SK-N-MC (cell line): ENCODE measurements around the gene GNAI3.

Experiments used
- DNase-seq: peaks from one replicate; pipeline ENCODE4 v3.0.0-alpha.2; 2011; ENCODE audit warnings: low read depth, low spot score
- H3K27ac ChIP-seq: fragments of 200-600 bp; sonication (generic); 2 replicates; pipeline ENCODE4 v1.5.1; 2016; ENCODE audit warnings: mixed run types
- H3K36me3 ChIP-seq: fragments of 200-600 bp; sonication (generic); 2 replicates; pipeline ENCODE4 v1.6.1; 2017; ENCODE audit warnings: antibody characterized with exemption, low read length, mixed read lengths; ENCODE audit not compliant: insufficient read depth
- H3K4me3 ChIP-seq: fragments of 200-600 bp; sonication (generic); 2 replicates; pipeline ENCODE4 v1.5.1; 2016
- H3K9ac ChIP-seq: fragments of 200-600 bp; sonication (generic); 2 replicates; pipeline ENCODE4 v1.8.0; 2017; ENCODE audit warnings: mixed run types, mixed read lengths; ENCODE audit not compliant: insufficient read length
- H3K9me3 ChIP-seq: fragments of 200-600 bp; sonication (generic); 2 replicates; pipeline ENCODE4 v1.6.1; 2017; ENCODE audit warnings: low read depth, mild to moderate bottlenecking, antibody characterized with exemption, low read length, moderate library complexity, mixed read lengths
- EZH2 ChIP-seq: fragments of 200-600 bp; sonication (generic); IDR thresholded peaks from one replicate; pipeline ENCODE4 v1.6.1; 2017; ENCODE audit warnings: antibody characterized with exemption
- FOXP2 ChIP-seq: optimal IDR thresholded peaks from 2 replicates; pipeline ENCODE3; 2011; ENCODE audit warnings: mild to moderate bottlenecking, moderate library complexity; ENCODE audit not compliant: insufficient read depth; ENCODE audit errors: extremely low read length, control extremely low read depth
- POLR2AphosphoS5 ChIP-seq: IDR thresholded peaks from 2 replicates; pipeline ENCODE4 v1.6.1; 2012; ENCODE audit warnings: mild to moderate bottlenecking, low read depth, low read length, borderline replicate concordance

GNAI3 gene

DNA sequence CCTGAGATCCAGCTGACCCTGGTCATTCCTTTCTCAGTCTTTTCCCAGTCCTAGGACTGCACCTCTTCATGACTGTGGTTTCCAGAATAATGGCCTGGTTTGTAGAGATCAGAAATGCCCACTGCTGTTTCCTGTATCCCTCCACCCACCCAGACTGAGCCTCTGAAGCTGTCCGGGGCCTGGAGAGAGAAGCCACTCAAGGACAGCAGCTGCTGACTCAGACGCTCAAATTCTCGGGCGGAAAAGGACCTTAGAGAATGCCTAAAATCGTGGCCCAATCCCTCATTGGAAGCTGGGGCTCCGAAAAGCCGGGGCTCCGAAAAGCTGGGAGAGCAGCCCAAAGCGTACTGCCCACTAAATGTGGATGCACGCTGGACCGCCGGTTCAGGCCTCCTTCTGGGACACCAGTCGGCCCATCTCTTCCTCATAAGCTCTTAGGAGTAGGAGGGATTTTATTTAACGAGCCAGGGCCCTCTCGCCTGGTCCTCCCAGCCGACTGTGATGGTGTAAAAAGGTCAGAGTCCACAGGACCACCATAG lies 16.5 kb upstream of the GNAI3 start:
- TF ChIP-seq EZH2 (no peak), POLR2AphosphoS5 (no peak), FOXP2 (no peak)
- no peak overlapping the region for H3K4me3 ChIP-seq

DNA sequence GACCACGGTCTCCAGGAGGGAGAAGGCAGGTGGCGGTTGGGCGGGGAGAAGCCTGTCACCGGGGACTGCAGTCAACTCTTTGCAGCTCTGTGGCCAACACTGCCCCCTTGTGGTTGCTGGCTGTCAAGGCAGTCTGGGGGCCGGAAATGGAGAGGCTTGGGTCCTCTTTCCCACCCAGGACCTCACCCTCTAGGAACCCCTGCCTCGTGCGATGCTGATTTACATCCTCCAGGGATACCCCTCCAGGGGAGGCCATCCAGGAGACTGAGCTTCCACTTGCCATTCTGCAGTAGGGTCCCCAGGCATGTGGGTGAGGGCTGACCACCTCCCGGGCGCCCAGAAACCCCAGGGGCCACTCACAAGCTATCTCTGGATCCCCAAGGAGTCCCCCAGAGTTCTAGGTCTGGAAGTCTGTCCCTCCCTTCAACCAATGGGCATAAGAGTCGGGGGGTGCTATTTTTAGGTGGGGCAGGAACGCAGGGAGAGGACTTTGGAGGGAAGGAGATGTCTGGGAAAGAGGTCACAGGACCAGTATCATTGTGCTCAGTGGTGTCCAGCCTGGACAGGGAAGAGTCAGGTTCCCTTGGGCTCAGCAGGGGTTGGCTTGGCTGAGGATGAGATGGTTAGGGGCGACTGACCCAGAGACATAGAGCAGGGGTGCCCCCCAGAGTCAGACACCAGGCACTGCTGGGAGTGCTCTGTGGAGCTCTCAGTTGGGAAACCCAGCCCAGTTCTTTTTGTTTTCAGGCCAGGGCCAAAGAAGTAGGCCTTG lies 15.9 kb upstream of the GNAI3 start:
- H3K9ac ChIP-seq: no peak overlapping the region
- no peak overlapping the region for H3K27ac ChIP-seq
- TF ChIP-seq POLR2AphosphoS5 (no peak), FOXP2 (peak; percentile 42)
- DNase-seq: peak; percentile 24
- no peaks in the 10 kb centered on the region for H3K36me3 ChIP-seq
- no peaks in the 10 kb centered on the region for H3K9me3 ChIP-seq
- H3K4me3 ChIP-seq: peak overlapping the region; percentile 53

More for the DNA sequence above, 16.5 kb upstream of the GNAI3 start:
- no peaks in the 10 kb centered on the region for H3K36me3 ChIP-seq
- no peaks in the 10 kb centered on the region for H3K9me3 ChIP-seq
- H3K9ac ChIP-seq: no peak overlapping the region
- H3K27ac ChIP-seq: no peak overlapping the region
- no peak for DNase-seq

DNA sequence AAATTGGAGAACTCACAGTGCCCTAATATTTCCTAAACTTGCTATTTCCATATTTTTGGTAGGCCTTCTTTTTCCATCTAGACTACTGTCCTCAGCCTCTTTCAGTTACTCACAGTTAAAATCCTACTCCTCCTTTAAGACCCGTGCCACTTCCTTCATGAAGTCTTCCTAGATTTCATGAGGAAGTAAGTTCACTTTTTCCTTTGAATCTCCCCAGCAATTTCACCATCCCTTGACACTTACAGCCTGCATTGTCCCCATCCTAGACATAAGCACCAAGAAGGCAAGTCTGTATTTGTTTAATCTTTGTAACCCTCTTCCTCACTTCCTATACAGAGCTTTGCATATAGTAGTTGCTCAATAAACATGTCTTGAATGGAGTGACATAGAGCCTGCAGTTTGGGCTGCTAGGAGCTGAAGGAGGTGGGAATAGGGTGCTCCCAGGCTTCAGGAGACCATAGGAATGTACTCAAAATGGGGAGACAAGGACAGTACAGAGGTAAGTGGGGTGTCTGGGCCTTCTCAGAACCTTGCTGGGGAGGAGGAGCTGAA lies 14.0 kb upstream of the GNAI3 start:
- no peak for DNase-seq
- H3K27ac ChIP-seq: no peak overlapping the region
- no peak overlapping the region for H3K4me3 ChIP-seq
- TF ChIP-seq EZH2 (no peak), POLR2AphosphoS5 (no peak), FOXP2 (no peak)
- no peaks in the 10 kb centered on the region for H3K36me3 ChIP-seq
- no peaks in the 10 kb centered on the region for H3K9me3 ChIP-seq
- H3K9ac ChIP-seq: no peak overlapping the region

DNA sequence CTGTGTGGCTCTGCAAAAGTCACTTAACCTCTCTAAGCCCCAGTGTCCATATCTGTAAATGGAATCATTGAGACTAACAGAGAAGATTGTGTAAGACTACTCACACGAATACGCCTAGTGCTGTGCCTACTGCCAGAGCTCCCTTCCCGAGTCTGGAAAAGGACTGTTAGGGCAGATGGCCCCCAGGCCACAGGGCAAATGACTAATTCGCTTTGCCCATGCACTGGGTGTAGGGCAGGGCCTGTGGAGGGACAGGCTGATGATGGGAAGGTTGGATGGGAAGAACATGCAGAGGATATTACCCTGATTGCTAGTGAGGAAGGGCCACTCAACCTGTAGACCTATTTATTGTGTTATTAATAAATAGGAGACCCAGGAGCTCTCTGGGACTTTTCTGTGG lies 12.9 kb upstream of the GNAI3 start:
- Histone ChIP-seq H3K9me3 (no peaks in the 10 kb centered on the region), H3K9ac (no peak overlapping the region), H3K27ac (no peak overlapping the region), H3K36me3 (no peaks in the 10 kb centered on the region), H3K4me3 (no peak overlapping the region)
- no peak for DNase-seq
- TF ChIP-seq FOXP2 (no peak), EZH2 (no peak), POLR2AphosphoS5 (no peak)

DNA sequence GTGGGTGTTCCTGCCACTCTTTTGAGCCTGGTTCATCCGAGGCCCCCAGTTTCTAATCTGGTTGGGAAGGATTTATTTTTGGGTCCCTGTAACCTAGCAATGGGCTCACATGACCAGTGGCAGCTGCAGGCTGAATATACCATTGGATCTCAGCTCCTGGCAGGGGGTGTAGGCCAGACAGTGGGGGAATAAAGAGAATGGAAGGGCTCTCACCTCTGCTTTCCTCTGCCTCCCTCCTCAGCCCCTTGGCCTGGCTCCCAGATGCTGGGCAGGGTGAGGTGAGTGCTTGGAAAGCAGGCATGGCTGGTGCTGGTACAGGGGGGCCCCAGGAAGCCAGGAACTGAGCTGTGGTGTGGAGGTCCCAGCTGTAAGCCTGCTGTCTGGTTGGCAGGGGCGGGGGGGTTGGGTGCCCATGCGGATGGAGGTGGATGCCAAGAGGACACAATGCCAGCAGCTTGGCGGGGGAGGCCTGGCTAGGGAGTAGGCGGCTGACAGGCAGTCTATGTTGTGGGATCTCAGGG lies 12.4 kb upstream of the GNAI3 start:
- DNase-seq: no peak
- no peaks in the 10 kb centered on the region for H3K36me3 ChIP-seq
- no peaks in the 10 kb centered on the region for H3K9me3 ChIP-seq
- H3K4me3 ChIP-seq: no peak overlapping the region
- no peak overlapping the region for H3K9ac ChIP-seq
- no peak overlapping the region for H3K27ac ChIP-seq
- TF ChIP-seq FOXP2 (no peak), POLR2AphosphoS5 (no peak), EZH2 (no peak)

DNA sequence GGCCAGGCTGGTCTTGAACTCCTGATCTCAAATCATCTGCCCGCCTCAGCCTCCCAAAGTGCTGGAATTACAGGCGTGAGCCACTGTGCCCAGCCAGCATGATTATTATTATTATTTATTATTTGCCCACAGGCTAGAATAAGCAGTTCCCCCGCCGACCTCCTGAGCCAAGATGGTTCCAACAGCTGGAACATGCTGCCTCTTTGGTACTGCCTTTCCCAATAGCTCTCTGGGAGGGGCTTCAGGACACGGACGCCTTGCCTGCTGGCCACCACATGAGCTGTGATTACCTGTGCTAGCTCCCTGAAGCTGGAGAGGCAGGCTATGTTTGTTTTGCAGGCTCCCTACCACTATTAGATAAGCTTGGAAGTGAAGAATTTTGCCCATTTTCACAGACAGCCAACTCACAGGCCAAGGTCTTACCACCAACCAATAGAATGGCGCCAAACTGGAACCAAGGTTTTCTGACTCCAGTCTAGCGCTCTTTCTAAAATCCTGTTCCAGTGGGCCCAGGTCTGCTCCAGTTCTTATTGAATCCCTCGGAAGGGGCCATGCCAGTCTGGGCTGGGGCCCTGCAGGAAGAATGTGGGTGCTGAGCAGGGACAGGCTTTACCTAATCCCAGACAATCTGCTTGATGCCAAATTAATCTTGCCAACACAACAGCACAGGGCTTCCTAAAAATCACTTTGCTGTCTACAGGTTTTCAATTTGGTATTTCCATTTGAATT lies 10.8 kb upstream of the GNAI3 start:
- no peaks in the 10 kb centered on the region for H3K9me3 ChIP-seq
- no peak overlapping the region for H3K4me3 ChIP-seq
- no peak overlapping the region for H3K9ac ChIP-seq
- no peak overlapping the region for H3K27ac ChIP-seq
- DNase-seq: no peak
- H3K36me3 ChIP-seq: no peaks in the 10 kb centered on the region
- TF ChIP-seq FOXP2 (no peak), POLR2AphosphoS5 (no peak), EZH2 (no peak)

DNA sequence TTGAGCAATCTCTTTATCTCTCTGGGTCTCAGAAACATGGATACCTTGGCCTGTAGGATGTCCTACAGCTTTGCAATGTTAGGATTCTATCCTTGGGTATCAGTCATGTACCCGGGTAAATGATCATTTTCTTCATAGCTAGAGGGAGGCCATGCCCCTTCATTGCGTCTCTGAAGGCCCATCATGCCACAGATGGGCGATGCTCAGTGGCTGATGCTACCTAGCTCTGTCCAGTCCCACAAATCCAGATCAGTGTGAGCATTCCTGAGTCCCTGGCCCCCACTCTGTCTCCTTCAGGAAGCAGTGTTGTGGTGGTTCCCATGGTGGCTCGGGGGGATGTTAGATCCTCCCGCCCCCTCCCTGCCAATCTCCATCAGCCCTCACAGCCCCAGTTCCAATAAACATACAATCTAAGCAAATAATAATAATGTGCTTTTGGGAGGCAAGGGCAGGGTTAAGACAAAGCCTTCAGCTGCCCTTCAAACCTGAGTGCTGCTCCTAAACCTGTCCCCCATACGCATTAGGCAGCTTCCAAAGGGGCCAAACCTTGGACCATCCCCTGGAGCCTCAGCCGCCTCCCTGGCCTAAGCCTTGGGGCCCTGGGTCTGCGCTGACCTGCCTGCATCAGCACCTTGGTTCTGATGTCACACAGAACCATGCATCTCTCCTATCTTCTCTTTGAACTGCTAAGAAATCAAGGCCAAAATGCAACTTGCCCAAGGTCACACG lies 9.4 kb upstream of the GNAI3 start:
- no peak overlapping the region for H3K9ac ChIP-seq
- TF ChIP-seq EZH2 (no peak), POLR2AphosphoS5 (no peak), FOXP2 (no peak)
- H3K36me3 ChIP-seq: no peaks in the 10 kb centered on the region
- H3K27ac ChIP-seq: no peak overlapping the region
- no peaks in the 10 kb centered on the region for H3K9me3 ChIP-seq
- no peak for DNase-seq
- H3K4me3 ChIP-seq: no peak overlapping the region

DNA sequence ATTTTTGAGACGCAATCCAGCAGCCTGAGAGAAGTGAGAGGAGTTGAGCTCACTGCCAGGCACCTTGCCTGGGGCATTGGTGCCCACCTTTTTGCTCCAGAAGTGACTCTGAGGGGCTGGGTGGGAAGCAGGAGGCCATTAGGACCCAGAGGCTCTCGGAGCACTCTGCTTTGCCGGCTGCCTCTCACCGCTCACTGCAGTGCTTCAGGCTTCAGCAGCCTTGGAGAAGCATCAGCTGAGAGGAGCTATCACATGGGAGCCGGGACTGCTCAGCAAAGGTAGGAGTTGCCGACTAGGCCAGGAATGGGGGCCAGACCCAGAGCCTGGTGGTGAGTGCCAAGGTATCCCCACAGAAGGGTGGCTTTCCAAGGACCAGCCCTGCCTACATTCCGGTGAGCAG lies 8.7 kb upstream of the GNAI3 start, which contains the start of gene GPR61:
GPR61 (plus strand) TSS at position 197 of the 400 bp plus-strand sequence. CDS start 3,151 bp downstream, outside the sequence.
- Histone ChIP-seq H3K27ac (no peak within 1 kb of the TSS), H3K4me3 (no peak within 1 kb of the TSS), H3K36me3 (no peaks in the 10 kb centered on the region), H3K9ac (no peak within 1 kb of the TSS), H3K9me3 (no peaks in the 10 kb centered on the region)
- no peak for TF ChIP-seq POLR2AphosphoS5
- TF ChIP-seq EZH2: no peak
- no peak for TF ChIP-seq FOXP2
- DNase-seq: no peak
